HepG2 (cell line): Measurements from ENCODE around the gene MAPK8IP1. TPM values are rescaled to one million over a fixed set of nuclear protein-coding genes. Genes with fewer than 3 reads are reported as not detected.

Experiments
- AFF4 ChIP-seq: sonication (generic); formaldehyde crosslinking; IDR thresholded peaks from 2 replicates; pipeline ENCODE4 v1.4.0; 2020; ENCODE audit warnings: missing genetic modification reagents
- ARID4A ChIP-seq: sonication (generic); formaldehyde crosslinking; IDR thresholded peaks from 2 replicates; pipeline ENCODE4 v1.5.0; 2020; ENCODE audit warnings: mild to moderate bottlenecking, missing genetic modification reagents, borderline replicate concordance
- ELF3 ChIP-seq: IDR thresholded peaks from 2 replicates; pipeline ENCODE4 v1.6.1; 2016; ENCODE audit warnings: missing genetic modification reagents, missing compliant biosample characterization
- GABPB1 ChIP-seq: IDR thresholded peaks from 2 replicates; pipeline ENCODE4 v1.6.1; 2016; ENCODE audit warnings: mild to moderate bottlenecking, missing genetic modification reagents, moderate library complexity, missing compliant biosample characterization
- KLF12 ChIP-seq: sonication (generic); formaldehyde crosslinking; IDR thresholded peaks from 2 replicates; pipeline ENCODE4 v1.4.0; 2020; ENCODE audit warnings: missing genetic modification reagents, borderline replicate concordance
- NCOA2 ChIP-seq: sonication (generic); formaldehyde crosslinking; IDR thresholded peaks from 2 replicates; pipeline ENCODE4 v1.8.0; 2022; ENCODE audit warnings: inconsistent platforms
- SAP130 ChIP-seq: IDR thresholded peaks from 2 replicates; pipeline ENCODE4 v1.6.1; 2016; ENCODE audit warnings: low read depth
- ZNF362 ChIP-seq: sonication (generic); formaldehyde crosslinking; IDR thresholded peaks from 2 replicates; pipeline ENCODE4 v1.4.0; 2020; ENCODE audit warnings: missing genetic modification reagents, mild to moderate bottlenecking, borderline replicate concordance
- ZNF441 ChIP-seq: sonication (generic); formaldehyde crosslinking; IDR thresholded peaks from 2 replicates; pipeline ENCODE4 v1.7.0; 2021; ENCODE audit warnings: missing genetic modification reagents, borderline replicate concordance
- ZNF580 ChIP-seq: IDR thresholded peaks from 2 replicates; pipeline ENCODE4 v1.6.1; 2016; ENCODE audit warnings: low read depth, borderline replicate concordance
- ZNF615 ChIP-seq: sonication (generic); formaldehyde crosslinking; IDR thresholded peaks from 2 replicates; pipeline ENCODE4 v1.5.0; 2020; ENCODE audit warnings: mild to moderate bottlenecking, missing genetic modification reagents, borderline replicate concordance
- ZSCAN5A ChIP-seq: sonication (generic); formaldehyde crosslinking; IDR thresholded peaks from 2 replicates; pipeline ENCODE4 v1.8.0; 2022; ENCODE audit warnings: mild to moderate bottlenecking, missing genetic modification reagents, borderline replicate concordance
- polyA plus RNA-seq, 8 experiments: library from polyadenylated mRNA; depleted of rRNA in 3 of 8; stranded (reverse) in 7 of 8; unstranded in 1 of 8; fragments of >200 nt; fragmentation: Illumina TruSeq in 4 of 8; extraction: Trizol in 4 of 8; gene quantifications; 2 replicates each; pipeline versions ENCODE4 v1.2.1 to v1.2.3, GENCODE V29; 2011 to 2016; ENCODE audit warnings: low read depth in 4 of 8, missing spikeins in 1 of 8, mixed read lengths in 1 of 8; ENCODE audit not compliant: insufficient read depth in 1 of 8
- total RNA-seq, 5 experiments: library from RNA; depleted of rRNA; stranded (reverse); fragments of >200 nt; fragmentation: Illumina TruSeq; extraction: Trizol; gene quantifications; 2 replicates each; pipeline ENCODE4 v1.2.3, GENCODE V29; 2016; ENCODE audit warnings: low read depth in 1 of 5
- TF ChIP-seq, protein P1 (sequence below), 2 experiments: sonication (generic) in 1 of 2; formaldehyde crosslinking in 1 of 2; IDR thresholded peaks; 2 replicates each; pipeline versions ENCODE4 v1.5.1 to v1.6.1; 2011 to 2020; ENCODE audit warnings: borderline replicate concordance in 1 of 2, low read depth in 1 of 2, low read length in 1 of 2, mild to moderate bottlenecking in 1 of 2, missing genetic modification reagents in 1 of 2, moderate library complexity in 1 of 2

MAPK8IP1 gene
- total and polyA plus RNA-seq, 2 of the 13 experiments (the other 11 are each of a cell fraction or from before 2014, with no cell fraction given), result 2.2 to 4.2 TPM

DNA sequence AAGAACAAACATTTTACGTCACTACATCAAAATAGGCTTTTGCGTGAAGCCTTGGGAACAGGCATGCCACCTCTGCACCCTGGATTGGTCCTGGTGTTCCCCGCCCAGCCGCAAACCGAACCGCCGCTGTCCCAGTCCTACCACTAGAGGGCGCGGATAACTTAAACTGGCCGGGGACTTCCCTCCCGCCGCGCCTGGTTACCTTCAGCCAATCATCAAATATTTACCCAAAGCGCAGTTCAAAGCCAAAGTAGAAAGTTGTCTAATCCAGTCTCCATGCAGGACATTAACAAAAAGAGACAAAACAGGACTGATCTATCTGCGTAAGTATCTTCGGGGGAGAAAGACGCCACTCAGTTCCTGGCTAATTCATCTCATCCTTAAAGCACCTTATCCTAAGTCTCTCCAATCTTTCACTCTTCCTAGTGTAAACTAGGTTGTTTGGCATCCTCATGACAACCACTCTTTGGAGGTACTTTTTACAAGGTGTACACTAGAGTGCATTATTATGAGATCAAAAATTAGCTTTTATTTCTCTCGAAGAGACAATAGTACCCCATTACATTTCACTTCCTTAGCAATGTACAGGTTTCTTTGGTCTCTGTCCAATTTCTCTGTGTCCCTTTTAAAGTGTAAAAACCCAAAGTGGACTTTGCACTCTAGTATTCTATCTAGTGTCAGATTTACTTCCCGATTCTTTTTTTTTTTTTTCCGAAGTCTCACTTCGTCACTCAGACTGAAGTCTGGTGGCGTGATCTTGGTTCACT lies 42.1 kb upstream of the MAPK8IP1 start (continued):
- TF ChIP-seq ZNF362 (CRISPR knock-in tag), result peak; percentile 52; the same call in 1 of the 2 replicates
- peak; percentile 80 for TF ChIP-seq SAP130 (CRISPR knock-in tag)
- TF ChIP-seq, protein P1, sequence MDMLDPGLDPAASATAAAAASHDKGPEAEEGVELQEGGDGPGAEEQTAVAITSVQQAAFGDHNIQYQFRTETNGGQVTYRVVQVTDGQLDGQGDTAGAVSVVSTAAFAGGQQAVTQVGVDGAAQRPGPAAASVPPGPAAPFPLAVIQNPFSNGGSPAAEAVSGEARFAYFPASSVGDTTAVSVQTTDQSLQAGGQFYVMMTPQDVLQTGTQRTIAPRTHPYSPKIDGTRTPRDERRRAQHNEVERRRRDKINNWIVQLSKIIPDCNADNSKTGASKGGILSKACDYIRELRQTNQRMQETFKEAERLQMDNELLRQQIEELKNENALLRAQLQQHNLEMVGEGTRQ (IDR thresholded peaks at IDR 0.05; ENCODE audit: low read depth, low read length), result no peak
- TF ChIP-seq, protein P1 (CRISPR knock-in tag; IDR thresholded peaks at IDR 0.05; ENCODE audit: borderline replicate concordance), result no peak
- peak; percentile 6; the same call in 1 of the 2 replicates for TF ChIP-seq ZNF615 (CRISPR knock-in tag)
- peak; percentile 72; the same call in 1 of the 2 replicates for TF ChIP-seq ZNF580
- TF ChIP-seq ZSCAN5A (CRISPR knock-in tag), result no peak; the same call in 1 of the 2 replicates
- peak; percentile 52; the same call in 1 of the 2 replicates for TF ChIP-seq ZNF441 (CRISPR knock-in tag)
- TF ChIP-seq ARID4A, result peak; percentile 62; the same call in 1 of the 2 replicates
- TF ChIP-seq ELF3, result 0 out of 2 replicates have a peak, but pooled peaks have one; percentile 28
- peak; percentile 37; the same call in 1 of the 2 replicates for TF ChIP-seq GABPB1 (CRISPR knock-in tag)
- peak; percentile 45 for TF ChIP-seq NCOA2 (CRISPR knock-in tag)
- TF ChIP-seq AFF4 (CRISPR knock-in tag), result no peak
- 0 out of 2 replicates have a peak, but pooled peaks have one; percentile 40 for TF ChIP-seq KLF12 (CRISPR knock-in tag)
